GM21576 (cell line): ENCODE measurements around the gene KCNH4.
"Not testable (repeated sequence)": the region's sequence is repeated elsewhere in the genome, so short reads cannot be mapped to it uniquely, and the experiment has no call there.

ENCODE experiments used
- ATAC-seq: cut with Tn5 transposase; IDR thresholded peaks from one replicate; pipeline ENCODE4 v1.9.1; 2021; ENCODE audit warnings: mild to moderate bottlenecking, moderate library complexity; ENCODE audit not compliant: unreplicated experiment

The KCNH4 gene

DNA sequence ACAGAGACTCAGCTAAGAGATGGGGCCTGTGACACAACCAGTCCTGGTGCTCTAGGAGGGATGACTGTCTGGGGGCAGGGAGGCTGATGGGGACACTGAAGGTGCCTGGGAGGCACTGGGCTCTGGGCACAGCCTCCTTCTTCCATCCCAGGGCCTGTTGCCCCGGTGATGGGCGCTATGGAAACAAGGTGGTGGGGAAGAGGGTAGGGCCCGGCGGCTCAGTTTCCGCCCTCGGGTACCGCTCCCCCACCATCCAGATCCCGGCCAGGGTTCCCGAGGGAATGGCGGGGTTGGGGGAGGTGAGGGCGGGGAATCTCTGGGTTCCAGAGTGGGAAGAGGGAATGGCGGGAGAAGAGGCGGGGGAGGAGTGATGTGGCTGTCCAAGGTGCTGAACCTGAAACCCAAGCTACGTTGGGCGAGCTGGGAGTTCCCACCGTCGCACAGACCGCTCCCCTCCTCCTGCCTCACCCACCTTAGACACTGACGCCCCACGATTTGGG, 981 bp downstream of the KCNH4 start:
- no peak for ATAC-seq

DNA sequence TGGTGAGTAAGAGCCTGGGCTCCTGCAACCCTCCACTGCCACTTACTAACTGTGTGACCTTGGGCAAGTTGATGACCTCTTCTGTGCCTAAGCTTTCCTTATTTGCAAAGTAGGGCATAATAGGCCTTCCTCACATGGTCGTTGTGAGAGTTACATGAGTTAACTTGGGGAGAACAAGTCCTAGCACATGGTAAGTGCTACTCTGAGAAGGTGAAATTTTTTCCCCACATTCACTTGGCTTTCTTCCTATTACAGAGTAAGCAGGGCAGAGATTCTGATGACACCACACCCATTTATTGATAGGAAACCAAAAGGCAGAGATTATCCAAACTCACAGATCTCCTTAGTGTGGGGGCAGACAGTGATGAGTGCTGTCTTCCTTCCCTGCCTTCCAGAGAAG, 1.6 kb downstream of the KCNH4 start:
- no peak for ATAC-seq

DNA sequence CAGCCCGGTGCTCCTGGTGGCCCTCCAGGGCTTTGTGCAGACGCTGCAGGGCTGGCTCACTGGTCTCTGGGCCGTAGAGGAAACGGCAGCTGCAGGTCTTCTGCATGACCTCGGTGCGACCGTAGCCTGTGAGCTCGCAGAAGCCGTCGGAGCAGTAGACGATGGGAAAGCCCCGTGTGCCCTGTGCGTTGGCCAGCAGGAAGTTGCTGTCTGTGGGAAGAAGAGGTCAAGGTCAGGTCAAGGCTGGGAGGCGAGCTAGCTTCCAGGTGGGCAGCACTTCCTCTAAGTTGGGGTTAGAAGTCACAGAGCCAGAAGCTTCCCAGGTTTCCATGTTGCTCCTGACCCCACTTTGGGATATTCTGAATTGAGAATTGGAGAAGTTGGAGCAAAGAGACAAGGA, 2.1 kb downstream of the KCNH4 start:
- ATAC-seq, result no peak

DNA sequence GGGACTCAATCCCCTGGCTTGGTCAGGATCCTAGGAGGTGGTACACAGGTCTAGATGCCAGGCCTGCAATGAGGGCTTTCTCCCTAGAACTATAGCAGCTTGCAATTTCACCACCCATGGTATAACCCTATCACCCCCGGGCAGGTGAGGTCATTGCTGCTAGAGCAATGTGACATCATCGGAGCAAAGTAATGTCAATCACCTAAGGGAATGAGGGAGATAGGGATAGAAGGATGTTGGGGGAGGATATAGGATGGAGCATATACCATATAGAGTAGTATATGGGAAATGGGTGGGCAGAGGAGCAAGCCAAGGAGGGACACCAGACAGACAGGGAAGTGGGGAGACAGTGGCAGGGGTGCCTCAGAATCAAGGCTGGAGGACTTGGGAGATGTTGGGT, 3.3 kb downstream of the KCNH4 start:
- ATAC-seq, result no peak

DNA sequence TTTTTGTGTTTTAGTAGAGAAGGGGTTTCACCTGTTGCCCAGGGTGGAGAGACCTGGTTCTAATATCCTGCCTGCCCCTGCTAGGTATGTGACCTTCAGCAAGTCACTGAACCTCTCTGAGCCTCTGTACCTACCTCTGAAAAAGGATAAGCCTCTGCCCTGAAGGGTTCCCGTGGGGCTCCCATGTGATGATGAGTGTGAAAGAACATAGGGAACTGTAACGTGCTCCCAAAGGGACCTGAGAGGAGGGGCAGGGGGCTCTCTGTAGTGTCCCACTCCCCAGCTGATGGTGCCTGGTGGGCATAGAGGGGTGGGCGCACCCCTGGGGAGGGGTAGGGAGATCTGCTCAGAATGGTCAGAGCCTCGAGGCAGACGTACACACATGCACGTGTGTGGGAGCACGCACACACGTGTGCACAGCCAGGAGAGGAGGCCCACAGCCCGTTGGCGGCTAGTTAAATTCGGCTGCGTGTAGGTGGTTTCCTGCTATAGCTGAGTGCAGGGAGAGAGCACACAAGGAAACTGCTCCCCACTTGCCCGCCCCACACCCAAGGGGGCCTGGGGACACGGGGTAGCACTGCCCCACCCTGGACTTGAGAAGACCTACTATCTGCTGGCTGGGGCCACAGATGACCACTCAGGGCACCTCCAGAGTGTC, 6.7 kb downstream of the KCNH4 start:
- ATAC-seq, result no peak

DNA sequence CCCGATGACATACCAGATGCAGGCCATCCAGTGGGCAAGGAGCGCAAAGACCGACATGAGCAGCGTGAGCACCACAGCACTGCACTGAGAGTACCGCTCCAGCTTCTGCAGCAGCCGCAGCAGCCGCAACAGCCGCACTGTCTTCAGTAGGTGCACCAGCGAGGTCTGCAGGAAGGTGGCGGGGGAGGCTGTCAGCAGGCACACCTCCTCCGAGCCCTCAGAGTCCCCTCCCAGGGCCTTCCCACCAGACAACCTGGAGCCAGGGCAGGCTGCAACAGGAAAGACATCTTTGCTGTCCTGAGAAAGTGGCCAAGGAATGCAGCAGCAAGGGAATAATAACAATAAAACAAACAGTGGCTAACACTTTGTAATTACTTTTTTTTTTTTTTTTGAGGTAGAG, 9.1 kb downstream of the KCNH4 start:
- no peak for ATAC-seq

DNA sequence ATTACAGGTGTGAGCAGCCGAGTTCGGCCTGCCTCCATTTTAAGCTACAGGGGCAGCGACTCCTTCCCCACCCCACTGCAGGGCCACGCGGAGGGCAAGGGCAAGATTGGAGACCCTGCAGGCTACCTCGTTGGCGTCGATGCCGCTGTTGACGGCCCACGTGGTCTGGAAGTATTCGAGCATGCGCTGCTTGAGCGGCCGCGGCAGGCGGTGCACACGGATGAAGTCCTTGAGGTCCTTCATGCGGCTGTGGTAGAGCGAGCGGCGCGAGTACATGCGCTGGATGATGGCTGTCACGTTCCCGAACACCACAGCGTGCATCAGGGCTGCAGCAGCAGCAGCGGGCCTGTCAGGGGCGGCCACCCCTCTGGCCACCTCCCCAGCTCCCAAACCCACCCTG, 11.6 kb downstream of the KCNH4 start:
- ATAC-seq, result no peak

DNA sequence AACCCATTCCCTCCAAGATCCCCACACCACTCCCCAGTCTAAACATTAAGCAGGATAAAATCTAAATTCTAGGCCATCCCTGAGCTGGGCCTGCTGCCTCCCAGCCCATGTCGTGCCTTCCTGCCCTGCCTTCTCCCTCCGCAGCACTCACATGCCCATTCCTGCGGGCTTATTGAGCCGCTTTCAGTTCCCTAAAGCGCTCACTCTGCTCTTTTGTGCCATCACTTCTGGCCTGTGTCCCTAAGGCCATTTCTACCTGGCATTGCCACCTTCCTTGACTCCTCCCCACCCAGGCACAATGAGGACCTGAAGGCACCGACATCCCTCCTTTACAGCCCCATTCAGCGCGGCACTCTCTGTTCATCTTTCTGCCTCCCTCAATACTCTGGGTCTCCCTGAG, 13.1 kb downstream of the KCNH4 start:
- ATAC-seq, result no peak

DNA sequence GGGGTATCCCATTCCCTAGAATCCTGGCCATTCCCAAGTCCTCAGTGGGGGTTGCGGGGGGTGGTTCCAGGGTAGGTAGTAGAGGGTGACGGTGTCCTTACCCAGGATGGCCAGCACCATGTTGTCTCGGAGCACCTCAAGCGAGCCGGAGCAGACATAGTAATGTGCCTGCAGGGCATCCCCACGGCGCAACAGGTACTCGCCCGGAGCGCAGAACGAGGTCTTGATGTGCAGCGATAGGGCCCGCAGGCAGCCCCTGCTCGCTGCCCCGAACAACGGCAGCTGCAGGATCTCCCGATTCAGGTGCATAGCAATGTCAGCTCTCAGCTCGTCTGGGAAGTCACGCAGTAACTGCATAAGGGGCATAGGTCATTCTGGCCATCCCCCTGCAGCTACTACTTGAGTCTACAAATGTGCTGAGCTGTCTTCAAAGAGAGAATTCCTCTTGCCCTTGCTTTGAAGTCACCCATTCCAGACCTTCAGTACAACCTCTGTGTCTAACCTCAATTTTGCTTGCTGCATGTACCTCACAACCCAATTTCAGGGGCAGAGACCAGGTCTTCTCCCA, 14.7 kb downstream of the KCNH4 start:
- no peak for ATAC-seq

DNA sequence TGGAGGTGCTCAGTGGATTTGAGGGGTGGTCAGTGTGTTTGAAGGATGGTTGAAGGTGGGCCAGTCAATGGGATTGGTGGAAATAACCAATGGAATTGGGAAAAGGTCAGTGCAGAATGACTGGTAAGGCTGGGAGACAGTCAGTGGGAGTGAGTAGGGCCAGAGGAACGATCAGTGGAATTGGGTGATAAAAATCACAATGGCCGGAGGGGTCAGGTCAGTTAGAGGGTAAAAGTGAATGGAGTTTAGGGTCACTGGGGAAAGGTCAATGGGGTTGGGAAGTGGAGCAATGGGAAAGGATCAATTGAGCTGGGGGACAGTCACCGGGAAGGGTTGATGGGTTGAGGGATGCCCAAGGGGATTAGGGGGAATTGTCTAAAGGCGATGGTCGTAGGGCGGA, 15.2 kb downstream of the KCNH4 start:
- ATAC-seq, result no peak

DNA sequence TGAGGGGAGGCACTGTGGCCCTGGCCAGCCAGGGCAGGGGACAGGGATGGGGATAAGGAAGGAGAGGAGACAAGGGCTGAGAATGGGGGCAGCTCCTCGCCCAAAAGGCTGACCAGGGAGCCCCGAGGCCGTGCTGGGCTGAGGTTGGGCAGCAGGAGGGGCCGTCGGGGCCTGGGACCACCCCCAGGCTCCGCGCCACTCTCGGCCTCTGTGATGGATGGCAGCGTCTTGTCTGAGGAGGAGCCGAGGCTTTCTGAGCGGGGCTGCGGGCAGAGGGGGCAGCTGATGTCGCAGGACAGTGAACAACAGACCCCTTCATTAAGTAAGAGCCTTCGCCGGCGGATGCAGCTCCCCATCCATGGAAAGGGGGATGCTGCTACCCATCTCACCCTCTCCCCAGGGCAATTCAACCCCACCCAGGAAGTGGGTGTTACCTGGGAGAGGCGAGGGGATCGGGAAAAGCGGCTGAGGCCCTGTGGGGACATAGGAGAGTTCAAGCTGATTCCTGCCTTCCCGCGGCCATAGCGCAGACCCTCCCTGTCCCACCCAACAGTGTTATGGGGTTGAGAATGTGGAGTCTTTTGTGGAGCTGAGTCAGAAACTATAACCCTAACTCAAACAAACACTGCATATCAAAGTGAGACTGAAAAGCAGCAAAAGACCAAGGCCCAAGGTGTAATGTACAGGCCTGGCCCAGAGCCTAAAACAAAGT, 17.1 kb downstream of the KCNH4 start:
- no peak for ATAC-seq

DNA sequence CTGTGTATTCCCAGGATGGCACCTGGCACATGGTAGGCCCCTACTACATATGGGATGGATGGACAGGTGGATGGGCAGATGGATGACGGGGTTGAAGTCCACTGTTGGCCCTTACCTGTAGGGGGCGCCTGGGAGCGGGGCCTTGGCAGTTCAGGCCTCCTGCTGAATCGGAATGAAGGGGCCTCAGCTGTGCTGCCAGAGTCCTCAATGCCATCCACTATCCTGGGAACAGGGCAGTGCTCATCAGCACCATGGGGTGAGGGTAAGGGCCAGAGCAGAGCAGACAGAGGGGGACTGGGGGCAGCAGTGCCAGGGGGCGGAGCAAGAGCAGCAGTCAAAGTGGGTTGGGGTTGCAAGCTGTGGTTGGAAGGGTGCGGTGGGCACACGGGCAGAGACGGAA, 17.8 kb downstream of the KCNH4 start:
- ATAC-seq, result no peak

DNA sequence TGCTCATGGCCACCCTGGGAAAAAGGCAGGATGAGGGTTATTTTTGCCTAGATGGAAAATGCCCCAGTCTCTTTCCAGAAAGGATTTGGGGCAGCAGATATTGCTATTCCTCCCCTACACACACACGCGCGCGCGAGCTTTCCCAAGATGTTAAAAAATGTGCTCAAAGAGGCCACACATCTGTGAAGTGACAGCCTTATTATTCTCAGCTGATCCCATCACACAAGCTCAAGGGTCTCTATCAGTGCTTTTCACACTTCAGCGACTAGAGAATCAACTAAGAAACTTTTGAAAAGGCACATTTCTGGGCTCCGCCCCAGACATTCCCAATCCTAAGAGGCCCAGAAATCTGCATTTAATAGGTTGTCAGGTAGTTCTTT, 20.4 kb downstream of the KCNH4 start:
- ATAC-seq, result no peak

DNA sequence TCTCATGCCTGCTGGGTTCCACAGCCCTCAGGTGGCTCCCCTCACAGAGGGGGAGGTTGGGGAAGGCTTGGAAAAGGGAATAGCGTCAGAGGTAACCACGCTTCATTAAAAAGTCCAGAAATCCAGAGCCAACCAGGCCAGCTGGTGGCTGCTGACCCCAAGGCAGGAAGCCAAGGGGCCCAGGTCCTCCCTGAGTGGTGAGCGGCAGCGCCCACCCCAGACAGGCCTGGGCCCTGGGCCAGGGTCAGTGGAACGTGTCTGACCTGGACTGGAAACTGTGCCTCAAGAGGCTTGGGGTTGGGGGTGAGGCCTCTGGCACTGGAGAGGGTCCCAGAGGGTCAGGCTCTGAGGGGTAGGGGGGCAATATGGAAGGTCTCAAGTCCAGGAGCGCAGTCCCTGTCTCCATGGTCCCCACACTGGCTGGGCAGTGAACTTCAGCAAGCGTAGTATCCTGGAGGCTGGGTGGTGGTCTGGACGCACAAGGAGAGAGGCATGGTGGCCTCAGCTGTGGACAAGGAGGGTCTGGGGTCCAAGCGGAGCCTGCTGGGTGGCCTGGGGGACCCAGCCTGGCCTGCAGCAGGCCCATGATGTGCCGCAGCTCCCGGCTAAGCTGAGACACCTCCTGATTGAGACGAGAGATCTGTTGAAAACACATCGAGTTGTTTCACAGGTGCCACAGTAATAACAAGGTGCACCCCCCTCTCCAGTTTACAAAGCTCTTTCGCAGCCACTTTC, 21.0 kb downstream of the KCNH4 start:
- ATAC-seq, result no peak

DNA sequence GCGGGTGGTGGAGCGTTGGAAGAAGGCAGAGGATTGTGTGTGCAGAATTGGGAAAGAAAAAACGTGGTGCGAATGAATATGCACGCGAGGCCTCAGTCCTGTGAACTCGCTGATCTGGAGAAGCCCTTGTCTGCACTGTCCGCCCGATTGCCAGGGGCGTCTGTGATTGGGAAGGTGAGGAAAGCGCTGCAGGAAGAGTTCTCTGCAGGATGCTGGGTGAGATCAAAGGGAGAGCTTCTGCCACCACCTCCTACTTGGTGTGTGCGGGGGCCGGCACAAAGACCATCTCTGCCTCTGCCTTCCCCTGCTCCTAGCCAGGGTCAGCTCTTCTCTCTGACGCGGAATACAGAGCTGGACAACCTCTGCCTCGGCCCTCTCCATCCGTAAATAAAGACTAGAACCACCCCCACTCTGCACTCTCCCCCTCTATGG, 25.3 kb downstream of the KCNH4 start:
- ATAC-seq, result no peak

DNA sequence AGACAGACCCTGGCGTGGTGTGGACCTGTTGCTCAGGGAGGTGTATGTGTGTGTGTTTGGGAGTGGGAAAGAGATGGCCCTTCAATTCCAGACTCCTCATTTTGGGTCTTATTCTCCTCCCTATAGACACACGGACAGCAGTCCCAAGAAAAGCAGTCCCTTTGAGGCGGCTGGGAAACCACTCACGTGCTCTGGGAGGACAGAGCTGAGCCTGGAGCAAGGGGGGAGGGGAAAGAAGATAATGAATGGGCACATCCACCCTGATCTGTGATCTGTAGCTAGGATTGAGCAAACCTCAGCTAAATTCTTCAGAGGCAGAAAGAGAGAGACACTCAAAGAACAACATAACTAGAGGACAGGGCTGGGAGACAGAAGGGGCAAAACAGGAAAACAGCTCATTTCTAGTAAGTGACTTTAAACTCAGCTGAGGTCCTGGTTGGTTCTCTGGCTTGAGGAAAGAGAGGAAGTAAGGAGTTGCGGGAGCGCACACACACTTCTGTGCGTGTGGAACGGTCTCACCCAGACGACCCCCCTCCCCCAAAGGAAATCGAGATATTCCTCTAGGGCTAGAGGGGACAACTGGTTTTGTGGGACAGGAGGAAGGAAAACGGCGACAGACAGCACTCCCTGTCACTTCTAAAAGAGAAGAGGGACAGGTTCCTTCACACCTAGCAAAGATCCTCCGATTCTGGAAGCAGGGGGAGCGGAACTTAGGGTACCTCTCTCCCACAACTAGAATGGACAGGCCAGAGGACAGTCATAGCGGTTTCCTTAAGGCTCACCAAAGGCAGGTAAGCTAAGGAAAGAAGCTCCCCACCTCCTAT, 26.8 kb downstream of the KCNH4 start:
- no peak for ATAC-seq

DNA sequence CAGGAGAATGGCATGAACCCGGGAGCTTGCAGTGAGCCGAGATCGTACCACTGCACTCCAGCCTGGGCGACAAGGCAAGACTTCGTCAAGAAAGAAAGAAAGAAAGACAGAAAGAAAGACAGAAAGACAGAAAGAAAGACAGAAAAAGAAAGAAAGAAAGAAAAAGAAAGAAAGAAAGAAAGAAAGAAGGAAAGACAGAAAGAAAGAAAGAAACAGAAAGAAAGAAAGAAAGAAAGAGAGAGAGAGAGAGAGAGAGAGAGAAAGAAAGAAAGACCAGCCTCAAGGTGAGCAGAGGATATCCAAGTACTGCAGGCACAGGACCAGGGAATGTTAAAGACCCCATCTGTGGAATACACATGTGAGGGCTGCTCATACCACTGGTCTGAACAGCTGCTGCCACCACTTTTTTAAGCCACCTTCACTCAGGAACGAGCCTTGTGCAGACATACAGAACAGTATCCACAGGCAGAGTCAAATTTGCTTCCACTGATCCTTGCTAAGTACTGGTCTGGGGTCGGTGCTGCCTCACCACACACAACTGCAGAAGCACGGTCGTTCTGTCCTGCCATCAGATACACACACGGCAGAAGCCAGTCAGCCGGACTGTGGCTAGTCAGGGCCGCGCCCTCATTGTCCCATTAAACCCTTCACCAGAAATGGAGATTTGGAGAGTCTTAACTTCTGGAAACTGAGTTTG, 33.9 kb downstream of the KCNH4 start:
- ATAC-seq, result no peak

DNA sequence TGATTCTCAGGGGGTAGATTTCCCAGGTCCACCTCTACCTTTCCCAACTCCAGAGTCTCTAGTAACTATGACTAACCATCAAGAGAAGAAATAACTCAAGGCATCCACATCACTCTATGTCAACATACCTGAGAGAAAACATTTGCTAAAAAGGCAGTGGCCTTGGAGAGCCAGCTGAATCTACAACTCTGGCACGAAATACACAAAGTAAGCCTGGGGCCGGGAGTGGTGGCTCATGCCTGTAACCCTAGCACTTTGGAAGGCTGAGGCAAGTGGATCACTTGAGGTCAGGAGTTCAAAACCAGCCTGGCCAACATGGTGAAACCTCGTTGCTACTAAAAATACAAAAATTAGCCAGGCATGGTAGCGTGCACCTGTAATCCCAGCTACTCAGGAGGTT, 37.8 kb downstream of the KCNH4 start:
- not testable (repeated sequence) for ATAC-seq

DNA sequence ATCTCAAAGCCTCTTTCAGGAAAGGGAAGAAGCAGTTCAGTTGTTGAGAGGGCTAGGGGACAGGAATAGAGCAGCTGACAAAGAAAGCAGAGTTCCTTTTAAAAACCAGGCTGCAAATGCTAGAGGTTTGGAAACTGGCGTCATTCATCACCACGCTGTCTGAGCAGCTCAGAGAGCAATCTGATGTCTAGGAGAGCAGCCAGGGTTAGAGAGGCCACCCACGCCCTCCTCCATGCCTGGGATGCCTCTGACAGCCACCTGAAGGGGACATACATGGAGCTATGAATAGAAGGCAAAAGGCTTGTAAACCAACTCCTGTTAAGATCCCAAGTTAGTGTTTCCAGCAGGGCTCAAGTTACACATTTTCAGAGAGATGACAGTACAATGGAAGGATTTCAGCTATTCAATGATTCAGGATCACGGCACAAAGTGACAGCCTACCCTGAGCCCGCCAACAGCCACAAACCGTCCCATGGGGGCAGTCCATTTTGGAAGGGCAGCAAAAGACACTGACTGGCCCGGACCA, 38.5 kb downstream of the KCNH4 start:
- ATAC-seq, result no peak

DNA sequence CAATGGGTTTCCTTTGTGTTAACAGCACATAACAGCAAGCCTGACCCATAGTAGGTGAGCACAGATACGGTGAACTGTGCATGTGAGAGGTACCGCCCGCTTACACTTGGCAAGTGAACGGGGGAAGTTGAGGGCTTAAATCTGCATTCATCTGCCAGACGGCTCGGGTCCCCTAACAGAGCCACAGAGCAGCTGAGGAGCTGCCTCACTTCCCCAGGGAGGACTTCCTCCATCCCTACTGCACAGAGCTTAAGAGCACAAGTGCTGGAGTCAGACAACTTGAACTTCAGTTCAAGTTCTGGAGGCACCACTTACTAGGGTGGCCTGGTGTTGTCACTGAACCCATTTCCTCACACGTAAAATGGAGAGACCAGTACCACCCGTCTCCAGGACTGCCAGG, 39.6 kb downstream of the KCNH4 start:
- ATAC-seq, result no peak
